ENCODE results near the gene HSD17B11. TPM values are rescaled to one million over a fixed set of nuclear protein-coding genes. Genes with fewer than 3 reads are reported as not detected.
"Not testable (repeated sequence)": the region's sequence is repeated elsewhere in the genome, so short reads cannot be mapped to it uniquely, and the experiment has no call there.

The HSD17B11 gene
- total RNA-seq, 2 donors from 2014 or later = 18.3 to 22.7 TPM

- peaks cover 16% of the 10 kb centered on the region for H3K9me3 ChIP-seq (ENCODE audit: control insufficient read depth, low read length)
- TF ChIP-seq CTCF (conservative IDR thresholded peaks at IDR 0.05) = no peak
- H3K9me3 Mint-ChIP-seq = peaks cover 21% of the 10 kb centered on the region
- no peak overlapping the region for H3K27ac Mint-ChIP-seq
- no peaks in the 10 kb centered on the region for H3K4me1 ChIP-seq (ENCODE audit: control insufficient read depth, insufficient read depth, low read length)
- H3K9ac ChIP-seq (ENCODE audit: extremely low read depth, low read length, poor library complexity, severe bottlenecking) = no peak overlapping the region
- 94 to 96% methylated on average over 5 of the region's 5 CpGs for WGBS, 2 experiments (ENCODE audit: insufficient coverage in 1 of 2, insufficient read length in 1 of 2)
- no peaks in the 10 kb centered on the region for H3K36me3 Mint-ChIP-seq (ENCODE audit: low read depth)
- no peaks in the 10 kb centered on the region for H3K27me3 ChIP-seq (ENCODE audit: control insufficient read depth, insufficient read depth, low read length, poor library complexity, severe bottlenecking)
- H3K36me3 ChIP-seq (ENCODE audit: control insufficient read depth, insufficient read depth, low read length) = no peaks in the 10 kb centered on the region
- DNase-seq = no peak
- no peak overlapping the region for H3K4me3 ChIP-seq (ENCODE audit: low read length)
- peaks cover 6% of the 10 kb centered on the region for H3K4me1 Mint-ChIP-seq
- H3K27me3 Mint-ChIP-seq (ENCODE audit: insufficient read depth) = no peaks in the 10 kb centered on the region
- no peak overlapping the region for H3K4me3 Mint-ChIP-seq
- H3K27ac ChIP-seq (ENCODE audit: low read depth, low read length) = no peak overlapping the region
Measured at GRCh38 chr4:87405211-87405820, 14.3 kb upstream of the HSD17B11 start.

- not testable (repeated sequence) for H3K27ac ChIP-seq (ENCODE audit: low read depth, low read length); H3K27ac Mint-ChIP-seq; H3K27me3 ChIP-seq (ENCODE audit: control insufficient read depth, insufficient read depth, low read length, poor library complexity, severe bottlenecking); H3K4me3 ChIP-seq (ENCODE audit: low read length); DNase-seq; H3K4me1 Mint-ChIP-seq; H3K36me3 Mint-ChIP-seq (ENCODE audit: low read depth); H3K9ac ChIP-seq (ENCODE audit: extremely low read depth, low read length, poor library complexity, severe bottlenecking); H3K27me3 Mint-ChIP-seq (ENCODE audit: insufficient read depth); H3K4me1 ChIP-seq (ENCODE audit: control insufficient read depth, insufficient read depth, low read length); H3K36me3 ChIP-seq (ENCODE audit: control insufficient read depth, insufficient read depth, low read length); H3K4me3 Mint-ChIP-seq
- WGBS, 2 experiments (ENCODE audit: insufficient coverage in 1 of 2, insufficient read length in 1 of 2) = 100% methylated on average over 1 of the region's 1 CpG
- H3K9me3 Mint-ChIP-seq = peaks cover 21% of the 10 kb centered on the region
- peaks cover 24% of the 10 kb centered on the region for H3K9me3 ChIP-seq (ENCODE audit: control insufficient read depth, low read length)
Measured at GRCh38 chr4:87403732-87404131, 12.7 kb upstream of the HSD17B11 start.

- 86% methylated on average over 1 of the region's 1 CpG; no CpG with 5 or more reads in 1 of the 2 experiments for WGBS, 2 experiments (ENCODE audit: insufficient coverage in 1 of 2, insufficient read length in 1 of 2)
Measured at GRCh38 chr4:87399954-87400353, 9.0 kb upstream of the HSD17B11 start.

More at GRCh38 chr4:87399954-87400353, 9.0 kb upstream of the HSD17B11 start:
- no peaks in the 10 kb centered on the region for H3K27me3 ChIP-seq (ENCODE audit: control insufficient read depth, insufficient read depth, low read length, poor library complexity, severe bottlenecking)
- Mint-ChIP-seq H3K4me1 (no peaks in the 10 kb centered on the region), H3K9me3 (peaks cover 16% of the 10 kb centered on the region), H3K4me3 (no peak overlapping the region), H3K27ac (no peak overlapping the region), H3K36me3 (ENCODE audit: low read depth) (no peaks in the 10 kb centered on the region), H3K27me3 (ENCODE audit: insufficient read depth) (no peaks in the 10 kb centered on the region)
- no peaks in the 10 kb centered on the region for H3K36me3 ChIP-seq (ENCODE audit: control insufficient read depth, insufficient read depth, low read length)
- H3K9ac ChIP-seq (ENCODE audit: extremely low read depth, low read length, poor library complexity, severe bottlenecking) = no peak overlapping the region
- no peak for DNase-seq
- no peak overlapping the region for H3K27ac ChIP-seq (ENCODE audit: low read depth, low read length)
- no peak overlapping the region for H3K4me3 ChIP-seq (ENCODE audit: low read length)
- peaks cover 19% of the 10 kb centered on the region for H3K9me3 ChIP-seq (ENCODE audit: control insufficient read depth, low read length)
- no peaks in the 10 kb centered on the region for H3K4me1 ChIP-seq (ENCODE audit: control insufficient read depth, insufficient read depth, low read length)
- no peak for TF ChIP-seq CTCF (conservative IDR thresholded peaks at IDR 0.05)

All from endodermal cell (in vitro differentiated cells).